Vagina (tissue), 2 donors: Measurements from ENCODE around the gene EPAS1. TPM values are rescaled to one million over a fixed set of nuclear protein-coding genes. Genes with fewer than 3 reads are reported as not detected.

Source experiments
- DNase-seq, 2 donors: peaks; one replicate each; pipeline ENCODE4 v3.0.0-alpha.2; 2017; ENCODE audit errors: extremely low spot score in 2 of 2
- H3K27ac ChIP-seq: fragments of 200-600 bp; sonication (generic); one replicate; pipeline ENCODE4 v1.5.1; 2019
- H3K27me3 ChIP-seq: fragments of 200-600 bp; sonication (generic); one replicate; pipeline ENCODE4 v1.5.1; 2019
- H3K36me3 ChIP-seq, 2 donors: fragments of 200-600 bp; sonication (generic); one replicate each; pipeline ENCODE4 v1.5.1; 2017 to 2019
- H3K4me1 ChIP-seq: fragments of 200-600 bp; sonication (generic); one replicate; pipeline ENCODE4 v1.5.1; 2019
- H3K4me3 ChIP-seq, 2 donors: fragments of 200-600 bp; sonication (generic); 1 replicate in 1 of 2; 2 replicates in 1 of 2; pipeline ENCODE4 v1.5.1; 2016 to 2019
- H3K9me3 ChIP-seq: fragments of 200-600 bp; sonication (generic); one replicate; pipeline ENCODE4 v1.5.1; 2019
- CTCF ChIP-seq, 3 experiments: fragments of 450-650 bp in 2 of 3; fragments of 200-600 bp in 1 of 3; sonication (generic) in 1 of 3; IDR thresholded peaks; one replicate each; pipeline ENCODE4 v1.5.1; 2017 to 2019; ENCODE audit warnings: antibody characterized with exemption in 3 of 3, mild to moderate bottlenecking in 2 of 3, moderate library complexity in 2 of 3
- POLR2A ChIP-seq, 2 donors: fragments of 450-650 bp; IDR thresholded peaks; one replicate each; pipeline ENCODE4 v1.6.1; 2017; ENCODE audit warnings: antibody characterized with exemption in 2 of 2, mild to moderate bottlenecking in 2 of 2, moderate library complexity in 2 of 2
- POLR2AphosphoS5 ChIP-seq, 2 donors: sonication (generic); formaldehyde crosslinking; IDR thresholded peaks; one replicate each; pipeline ENCODE4 v1.9.0; 2017; ENCODE audit warnings: antibody characterized with exemption in 2 of 2, mild to moderate bottlenecking in 2 of 2, low read depth in 1 of 2; ENCODE audit not compliant: insufficient read depth in 1 of 2
- intact Hi-C: fragments of 100-400 bp; cut with DNase I; formaldehyde crosslinking; loops from one replicate; pipeline ENCODE4 v1.15.1; 2023
- total RNA-seq: library from RNA; depleted of rRNA; stranded (reverse); fragments of >200 nt; gene quantifications from one replicate; pipeline ENCODE4 v1.2.3, GENCODE V29; 2016

The EPAS1 gene
- total RNA-seq, 1 donor from 2014 or later = 222 TPM

- Histone ChIP-seq H3K36me3 (peaks cover 0 to 26% of the 10 kb centered on the region in 2 donors), H3K27ac (no peak overlapping the region), H3K9me3 (no peaks in the 10 kb centered on the region), H3K27me3 (no peaks in the 10 kb centered on the region), H3K4me1 (peaks cover 13% of the 10 kb centered on the region), H3K4me3 (no peak overlapping the region)
- no peak for DNase-seq
- intact Hi-C loops = loop anchor here (5.0 to 10.0 kb wide), 2 partner anchors 68 to 350 kb away; partner anchors contain the start of gene EPAS1
- TF ChIP-seq POLR2AphosphoS5 (IDR thresholded peaks at IDR 0.05; ENCODE audit: insufficient read depth in 1 of 2, low read depth in 1 of 2) (no peak), POLR2A (IDR thresholded peaks at IDR 0.05) (no peak), CTCF (IDR thresholded peaks at IDR 0.05) (no peak)
These were observed 65.4 kb downstream of the EPAS1 start for GRCh38 chr2:46362667-46363012.

GRCh38 chr2:46363535-46364170 is 66.4 kb downstream of the EPAS1 start:
- no peaks in the 10 kb centered on the region for H3K27me3 ChIP-seq
- no peak overlapping the region for H3K4me3 ChIP-seq
- H3K9me3 ChIP-seq = no peaks in the 10 kb centered on the region
- H3K4me1 ChIP-seq = peaks cover 13% of the 10 kb centered on the region
- H3K36me3 ChIP-seq = peaks cover 0 to 25% of the 10 kb centered on the region in 2 donors
- no peak for DNase-seq
- intact Hi-C loops = loop anchor here (5.0 to 10.0 kb wide), 2 partner anchors 69 to 351 kb away; partner anchors contain the start of gene EPAS1
- TF ChIP-seq CTCF (IDR thresholded peaks at IDR 0.05) = no peak
- TF ChIP-seq POLR2AphosphoS5 (IDR thresholded peaks at IDR 0.05; ENCODE audit: insufficient read depth in 1 of 2, low read depth in 1 of 2) = peak in 1 of 2 donors; percentile 33
- no peak for TF ChIP-seq POLR2A (IDR thresholded peaks at IDR 0.05)
- H3K27ac ChIP-seq = peak overlapping the region; percentile 10

- H3K36me3 ChIP-seq = peaks cover 0 to 38% of the 10 kb centered on the region in 2 donors
- peak in 1 of 2 donors; percentile 27 for TF ChIP-seq POLR2AphosphoS5 (IDR thresholded peaks at IDR 0.05; ENCODE audit: insufficient read depth in 1 of 2, low read depth in 1 of 2)
- peak; percentile 50 to 79 (median 55) for TF ChIP-seq CTCF (IDR thresholded peaks at IDR 0.05)
- no peak for TF ChIP-seq POLR2A (IDR thresholded peaks at IDR 0.05)
- peaks cover 13% of the 10 kb centered on the region for H3K4me1 ChIP-seq
- no peak for DNase-seq
- intact Hi-C loops = loop anchor here (5.0 to 10.0 kb wide), 2 partner anchors 70 to 353 kb away; partner anchors contain the start of gene EPAS1
- no peaks in the 10 kb centered on the region for H3K27me3 ChIP-seq
- no peaks in the 10 kb centered on the region for H3K9me3 ChIP-seq
- no peak overlapping the region for H3K4me3 ChIP-seq
- no peak overlapping the region for H3K27ac ChIP-seq
These were observed 67.7 kb downstream of the EPAS1 start for GRCh38 chr2:46364797-46365457.

GRCh38 chr2:46365913-46366667 is 68.9 kb downstream of the EPAS1 start:
- no peaks in the 10 kb centered on the region for H3K9me3 ChIP-seq
- DNase-seq = no peak
- no peak overlapping the region for H3K4me3 ChIP-seq
- intact Hi-C loops = loop anchor here (10.0 kb wide), 1 partner anchor 71 kb away; the partner anchor contains the start of gene EPAS1
- TF ChIP-seq POLR2AphosphoS5 (IDR thresholded peaks at IDR 0.05; ENCODE audit: insufficient read depth in 1 of 2, low read depth in 1 of 2) = no peak
- no peak for TF ChIP-seq CTCF (IDR thresholded peaks at IDR 0.05)
- TF ChIP-seq POLR2A (IDR thresholded peaks at IDR 0.05) = no peak
- H3K36me3 ChIP-seq = peaks cover 0 to 40% of the 10 kb centered on the region in 2 donors
- H3K27ac ChIP-seq = no peak overlapping the region
- no peaks in the 10 kb centered on the region for H3K27me3 ChIP-seq
- peaks cover 13% of the 10 kb centered on the region for H3K4me1 ChIP-seq
